SK-N-SH treated with all-trans-retinoic acid at 6 μM for 48 hours (cell line): ENCODE measurements around the gene HSCB.

ENCODE experiments used
- ARNTL ChIP-seq: fragments of 450-650 bp; formaldehyde crosslinking; IDR thresholded peaks from 2 replicates; pipeline ENCODE4 v1.5.0; 2020; ENCODE audit warnings: low read depth, mild to moderate bottlenecking, moderate library complexity, borderline replicate concordance
- CREB5 ChIP-seq: fragments of 250-450 bp; sonication (Bioruptor Pico); IDR thresholded peaks from 2 replicates; pipeline ENCODE4 v1.5.1; 2020; ENCODE audit warnings: low read depth, mild to moderate bottlenecking, moderate library complexity
- CSDC2 ChIP-seq: fragments of 250-450 bp; sonication (Bioruptor Pico); IDR thresholded peaks from 2 replicates; pipeline ENCODE4 v1.5.0; 2020; ENCODE audit warnings: mild to moderate bottlenecking, moderate library complexity
- ESRRG ChIP-seq: fragments of 250-450 bp; sonication (Bioruptor Pico); IDR thresholded peaks from 2 replicates; pipeline ENCODE4 v1.6.1; 2021; ENCODE audit warnings: mild to moderate bottlenecking
- OSR1 ChIP-seq: fragments of 250-450 bp; sonication (Bioruptor Pico); IDR thresholded peaks from 2 replicates; pipeline ENCODE4 v1.8.0; 2022; ENCODE audit warnings: moderate library complexity, mild to moderate bottlenecking, inconsistent platforms
- RARB ChIP-seq: fragments of 250-450 bp; sonication (Bioruptor Pico); IDR thresholded peaks from 2 replicates; pipeline ENCODE4 v1.8.0; 2021; ENCODE audit warnings: mild to moderate bottlenecking, moderate library complexity
- TOX ChIP-seq: fragments of 250-450 bp; sonication (Bioruptor Pico); IDR thresholded peaks from 2 replicates; pipeline ENCODE4 v1.8.0; 2021; ENCODE audit warnings: mild to moderate bottlenecking, moderate library complexity, borderline replicate concordance
- ZC3H10 ChIP-seq: fragments of 250-450 bp; sonication (Bioruptor Pico); IDR thresholded peaks from 2 replicates; pipeline ENCODE4 v1.5.1; 2021; ENCODE audit warnings: mild to moderate bottlenecking, moderate library complexity
- ZFP3 ChIP-seq: fragments of 250-450 bp; sonication (Bioruptor Pico); IDR thresholded peaks from 2 replicates; pipeline ENCODE4 v1.5.0; 2020; ENCODE audit warnings: mild to moderate bottlenecking, moderate library complexity
- ZFP30 ChIP-seq: fragments of 450-650 bp; formaldehyde crosslinking; IDR thresholded peaks from 2 replicates; pipeline ENCODE4 v1.5.0; 2022; ENCODE audit warnings: mild to moderate bottlenecking, moderate library complexity
- ZNF70 ChIP-seq: fragments of 450-650 bp; formaldehyde crosslinking; IDR thresholded peaks from 2 replicates; pipeline ENCODE4 v1.5.0; 2020; ENCODE audit warnings: mild to moderate bottlenecking, moderate library complexity
- ZNF8 ChIP-seq: fragments of 450-650 bp; formaldehyde crosslinking; IDR thresholded peaks from 2 replicates; pipeline ENCODE4 v1.5.0; 2020; ENCODE audit warnings: mild to moderate bottlenecking, moderate library complexity
- TF ChIP-seq, protein P1 (sequence below): fragments of 250-450 bp; sonication (Bioruptor Pico); IDR thresholded peaks from 2 replicates; pipeline ENCODE4 v1.8.0; 2020; ENCODE audit warnings: mild to moderate bottlenecking, moderate library complexity, borderline replicate concordance

GRCh38 chr22:28795932-28796856, 54.4 kb downstream of the HSCB start:
- TF ChIP-seq RARB (CRISPR knock-in tag) = no peak
- no peak for TF ChIP-seq ZFP3
- no peak for TF ChIP-seq ARNTL (CRISPR knock-in tag)
- TF ChIP-seq CREB5 (CRISPR knock-in tag) = no peak
- TF ChIP-seq ZFP30 (CRISPR knock-in tag) = no peak
- no peak for TF ChIP-seq ESRRG (CRISPR knock-in tag)
- no peak for TF ChIP-seq OSR1 (CRISPR knock-in tag)
- TF ChIP-seq ZNF8 (CRISPR knock-in tag) = no peak
- TF ChIP-seq, protein P1, sequence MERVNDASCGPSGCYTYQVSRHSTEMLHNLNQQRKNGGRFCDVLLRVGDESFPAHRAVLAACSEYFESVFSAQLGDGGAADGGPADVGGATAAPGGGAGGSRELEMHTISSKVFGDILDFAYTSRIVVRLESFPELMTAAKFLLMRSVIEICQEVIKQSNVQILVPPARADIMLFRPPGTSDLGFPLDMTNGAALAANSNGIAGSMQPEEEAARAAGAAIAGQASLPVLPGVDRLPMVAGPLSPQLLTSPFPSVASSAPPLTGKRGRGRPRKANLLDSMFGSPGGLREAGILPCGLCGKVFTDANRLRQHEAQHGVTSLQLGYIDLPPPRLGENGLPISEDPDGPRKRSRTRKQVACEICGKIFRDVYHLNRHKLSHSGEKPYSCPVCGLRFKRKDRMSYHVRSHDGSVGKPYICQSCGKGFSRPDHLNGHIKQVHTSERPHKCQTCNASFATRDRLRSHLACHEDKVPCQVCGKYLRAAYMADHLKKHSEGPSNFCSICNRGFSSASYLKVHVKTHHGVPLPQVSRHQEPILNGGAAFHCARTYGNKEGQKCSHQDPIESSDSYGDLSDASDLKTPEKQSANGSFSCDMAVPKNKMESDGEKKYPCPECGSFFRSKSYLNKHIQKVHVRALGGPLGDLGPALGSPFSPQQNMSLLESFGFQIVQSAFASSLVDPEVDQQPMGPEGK (CRISPR knock-in tag) = no peak
- no peak for TF ChIP-seq CSDC2 (CRISPR knock-in tag)
- TF ChIP-seq TOX (CRISPR knock-in tag) = no peak
- TF ChIP-seq ZC3H10 (CRISPR knock-in tag) = no peak
- TF ChIP-seq ZNF70 = no peak
